Stimulated activated CD4-positive, alpha-beta T cell treated with anti-CD3 and anti-CD28 coated beads, Interleukin-4, amount 100 ng/mL, for 1 hour (primary cell): ENCODE results near the gene GATA2.

ENCODE experiments used
- DNase-seq: peaks from one replicate; pipeline ENCODE4 v3.0.0-alpha.2; 2020

Gene GATA2

DNA sequence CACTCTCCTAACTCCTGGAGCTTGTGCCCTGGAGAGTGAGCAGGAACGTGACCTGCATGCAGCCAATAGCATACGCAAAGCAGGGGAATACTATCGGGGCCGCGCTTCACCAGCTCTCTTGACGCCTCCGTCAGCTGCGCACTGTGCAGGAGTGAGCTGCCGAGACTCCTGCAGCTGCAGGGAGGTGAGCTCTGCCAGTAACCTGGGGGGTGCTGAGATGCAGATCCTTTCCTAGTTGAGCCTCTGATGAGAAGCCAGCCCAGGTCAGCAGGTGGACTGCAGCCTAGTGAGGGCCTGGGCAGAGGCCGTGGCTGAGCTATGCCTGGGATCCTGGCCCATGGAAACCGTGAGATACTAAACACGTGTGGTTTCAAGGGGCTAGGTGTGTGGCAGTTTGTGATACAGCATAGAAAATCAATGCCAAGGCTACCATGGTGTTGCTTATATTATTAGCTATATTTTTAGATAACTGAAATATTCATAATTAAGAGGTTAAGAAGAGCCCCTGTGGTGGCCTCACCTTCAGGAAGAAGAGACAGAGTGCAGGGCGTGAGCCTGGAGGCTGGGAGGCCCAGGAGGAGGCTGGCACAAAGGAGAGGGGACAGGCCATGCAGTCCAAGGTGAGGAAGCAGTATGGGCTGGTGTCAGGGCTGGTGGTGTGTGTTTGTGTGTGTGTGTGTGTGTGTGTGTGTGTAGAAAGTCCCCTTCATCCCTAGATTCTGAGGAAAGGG is 20.4 kb downstream of the GATA2 start:
- DNase-seq, result no peak

GRCh38 chr3:128471720-128472119 is 21.3 kb downstream of the GATA2 start:
- DNase-seq, result no peak

GRCh38 chr3:128471110-128471509 is 21.9 kb downstream of the GATA2 start:
- no peak for DNase-seq

- DNase-seq, result no peak
Observed at GRCh38 chr3:128470134-128470899, 22.7 kb downstream of the GATA2 start.

DNA sequence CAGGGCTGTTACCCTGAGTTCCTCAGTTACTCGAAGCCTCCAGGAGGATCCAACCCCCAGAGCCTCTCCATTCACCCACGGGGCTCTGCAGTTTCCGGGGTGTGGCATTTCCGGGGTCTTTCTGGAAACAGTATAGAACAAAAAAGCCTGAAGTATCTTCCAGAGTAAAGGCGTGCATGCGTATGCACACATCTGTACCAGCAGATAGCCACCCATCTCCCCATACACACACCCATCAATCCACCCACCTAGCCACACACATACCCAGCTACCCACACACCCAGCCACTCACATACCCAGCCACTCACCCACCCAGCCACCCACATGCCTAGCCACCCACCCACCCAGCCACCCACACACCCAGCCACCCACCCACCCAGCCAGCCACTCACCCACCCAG is 23.4 kb downstream of the GATA2 start:
- DNase-seq, result no peak

- DNase-seq, result no peak
Observed at GRCh38 chr3:128468791-128469527, 24.0 kb downstream of the GATA2 start.

DNA sequence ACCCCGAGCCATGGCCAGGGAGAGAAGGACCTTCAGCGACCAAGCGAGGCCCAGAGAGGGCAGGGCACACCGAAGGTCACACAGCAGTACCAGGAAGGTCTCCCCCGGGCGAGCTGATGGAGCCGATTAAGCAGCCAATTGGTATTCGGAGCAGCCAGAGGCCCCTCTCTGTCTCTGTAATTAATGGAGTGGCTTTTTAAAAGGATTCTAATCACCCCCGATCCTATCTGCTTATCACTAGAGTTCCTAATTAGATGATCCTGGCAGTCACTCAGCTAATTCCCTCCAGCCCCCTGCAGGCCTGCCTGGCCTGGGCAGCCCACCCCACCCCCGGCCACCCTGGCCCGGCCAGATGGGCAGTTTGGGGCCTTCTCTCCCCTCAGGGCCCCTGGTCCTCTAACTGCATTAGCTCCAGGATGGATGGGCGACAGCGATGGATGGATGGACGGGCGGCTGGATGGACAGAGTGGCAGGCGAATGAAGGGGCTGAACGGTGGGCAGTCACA is 24.7 kb downstream of the GATA2 start:
- DNase-seq, result no peak

- DNase-seq, result no peak
Observed at GRCh38 chr3:128466840-128467541, 26.0 kb downstream of the GATA2 start, which contains the start of gene DNAJB8. Gene DNAJB8 (minus strand): TSS chr3:128466890. CDS start chr3:128463245, 3,645 bp downstream.

GRCh38 chr3:128464702-128465101 is 28.3 kb downstream of the GATA2 start:
- DNase-seq, result no peak

DNA sequence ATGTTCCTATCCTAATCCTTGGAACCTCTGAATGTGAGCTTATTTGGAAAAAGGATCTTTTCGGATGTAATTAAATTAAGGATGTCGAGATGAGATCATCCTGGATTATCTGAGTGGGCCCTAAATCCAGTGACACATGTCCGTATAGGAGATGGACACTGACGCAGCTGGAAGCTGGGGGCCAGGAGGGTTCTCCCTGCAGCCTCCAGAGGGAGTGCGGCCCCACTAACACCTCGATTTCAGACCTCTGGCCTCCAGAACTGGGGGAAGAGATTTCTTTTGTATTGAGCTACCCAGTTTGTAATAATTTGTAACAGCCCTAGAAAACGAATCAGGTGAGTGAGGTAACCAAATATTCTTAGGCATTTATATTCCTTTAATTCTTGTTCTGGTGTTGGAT is 28.8 kb downstream of the GATA2 start:
- DNase-seq, result no peak

- DNase-seq, result no peak
Observed at GRCh38 chr3:128463771-128464170, 29.2 kb downstream of the GATA2 start.

DNA sequence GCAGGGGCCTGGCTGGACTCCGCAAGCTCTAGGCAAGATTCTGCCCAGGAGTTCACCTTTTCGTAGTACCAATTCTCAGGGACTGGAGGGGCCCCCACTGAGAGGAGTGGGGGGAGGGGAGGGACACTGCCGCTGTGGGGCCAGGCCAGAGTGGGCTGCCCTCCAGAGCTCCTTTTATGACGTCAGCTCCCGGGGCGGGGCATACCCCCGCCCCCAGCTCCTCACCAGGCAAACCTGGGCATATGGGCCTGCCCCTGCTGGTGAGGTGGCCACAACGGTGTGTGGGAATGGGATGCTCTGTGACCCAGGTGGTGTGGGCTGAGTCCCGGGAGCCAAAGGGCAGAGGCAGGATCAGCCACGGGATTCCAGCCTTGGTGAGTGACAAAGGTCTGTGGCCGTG is 29.6 kb downstream of the GATA2 start:
- DNase-seq, result no peak

GRCh38 chr3:128462931-128463330 is 30.1 kb downstream of the GATA2 start:
- no peak for DNase-seq

- DNase-seq, result no peak
Observed at GRCh38 chr3:128462341-128462910, 30.6 kb downstream of the GATA2 start.

GRCh38 chr3:128461731-128462130 is 31.3 kb downstream of the GATA2 start:
- no peak for DNase-seq

DNA sequence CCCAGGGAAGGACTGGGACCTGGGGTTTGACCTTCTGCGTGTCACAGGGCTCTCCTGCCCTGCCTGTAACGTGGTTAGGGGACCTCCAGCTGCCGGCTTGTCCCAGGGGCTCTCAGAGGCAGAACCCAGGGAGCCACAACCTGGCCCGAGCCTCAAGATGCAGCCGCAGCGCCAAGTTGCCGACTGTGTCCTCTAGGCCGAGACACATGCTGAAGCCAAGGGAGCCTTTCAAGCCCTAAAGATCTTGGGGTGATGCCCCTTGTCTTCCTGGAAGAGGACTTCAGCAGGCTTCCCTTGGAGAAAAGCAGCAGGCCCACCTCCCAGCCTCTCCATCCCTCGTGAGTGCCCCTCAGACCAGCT is 33.6 kb downstream of the GATA2 start:
- DNase-seq, result no peak

GRCh38 chr3:128458746-128459460 is 34.1 kb downstream of the GATA2 start:
- DNase-seq, result no peak

DNA sequence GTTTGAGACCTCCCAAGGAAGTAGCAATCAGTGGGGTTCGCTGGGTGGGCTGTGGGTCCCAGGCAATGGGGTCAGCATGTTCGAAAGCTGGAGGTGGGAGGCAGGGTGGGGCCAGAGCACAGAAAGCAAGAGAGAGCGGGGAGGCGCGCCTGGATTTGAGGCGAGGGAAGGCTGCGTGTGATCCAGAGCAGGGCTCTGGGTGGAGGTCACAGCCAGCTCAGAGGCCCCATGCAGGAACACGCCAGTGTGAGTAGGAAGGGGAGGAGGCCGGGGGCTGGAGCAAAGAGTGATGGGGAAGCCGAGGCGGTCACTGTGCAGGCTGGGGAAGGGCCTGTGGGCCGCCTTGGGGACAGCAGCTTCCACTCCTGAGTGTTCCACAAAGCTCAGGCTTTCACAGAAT is 35.1 kb downstream of the GATA2 start:
- DNase-seq, result no peak

GRCh38 chr3:128456776-128457715 is 36.0 kb downstream of the GATA2 start:
- no peak for DNase-seq
